OCI-LY3 (cell line): Measurements from ENCODE around the gene OR6C6.

ENCODE experiments used
- H2AFZ ChIP-seq: fragments of 200-600, 300-600 bp; shearing (Covaris generic); 2 replicates; pipeline ENCODE4 v1.6.0; 2014; ENCODE audit warnings: antibody characterized with exemption, low read depth, low read length
- H3K27ac ChIP-seq: fragments of 200-600, 300-600 bp; sonication (generic); 2 replicates; pipeline ENCODE4 v1.5.1; 2014; ENCODE audit warnings: mild to moderate bottlenecking, low read length, moderate library complexity, mixed read lengths
- H3K27me3 ChIP-seq: fragments of 200-600, 300-600 bp; sonication (generic); 2 replicates; pipeline ENCODE4 v1.6.1; 2014; ENCODE audit warnings: low read depth, low read length, mixed read lengths
- H3K36me3 ChIP-seq: fragments of 200-600, 300-600 bp; sonication (generic); replicated peaks from 2 replicates; pipeline ENCODE3; 2014; ENCODE audit warnings: low read depth, low read length, mixed read lengths
- H3K4me1 ChIP-seq: fragments of 300-600, 200-600 bp; sonication (generic); 2 replicates; pipeline ENCODE4 v1.6.1; 2014; ENCODE audit warnings: low read length, mixed read lengths
- H3K4me2 ChIP-seq: fragments of 200-600, 300-600 bp; sonication (generic); 2 replicates; pipeline ENCODE4 v1.6.1; 2014; ENCODE audit warnings: low read length, mixed read lengths
- H3K4me3 ChIP-seq: fragments of 300-600, 200-600 bp; sonication (generic); 2 replicates; pipeline ENCODE4 v1.5.1; 2014; ENCODE audit warnings: antibody characterized with exemption, mild to moderate bottlenecking, low read length, moderate library complexity
- H3K79me2 ChIP-seq: fragments of 300-600, 200-600 bp; shearing (Covaris generic); 2 replicates; pipeline ENCODE4 v1.6.1; 2014; ENCODE audit warnings: mild to moderate bottlenecking, low read length, mixed read lengths
- H3K9ac ChIP-seq: fragments of 300-600, 200-600 bp; shearing (Covaris generic); 2 replicates; pipeline ENCODE4 v1.6.0; 2014; ENCODE audit warnings: mild to moderate bottlenecking, low read length, moderate library complexity
- H3K9me3 ChIP-seq: fragments of 200-600, 300-600 bp; shearing (Covaris generic); 2 replicates; pipeline ENCODE4 v1.6.1; 2014; ENCODE audit warnings: low read length, mixed read lengths; ENCODE audit not compliant: insufficient read depth
- H4K20me1 ChIP-seq: fragments of 200-600, 300-600 bp; sonication (generic); 2 replicates; pipeline ENCODE4 v1.6.1; 2016; ENCODE audit warnings: low read length, mixed read lengths; ENCODE audit not compliant: insufficient read depth
- EZH2phosphoT487 ChIP-seq: fragments of 200-600 bp; shearing (Covaris generic); IDR thresholded peaks from 2 replicates; pipeline ENCODE4 v1.6.1; 2018; ENCODE audit warnings: antibody characterized with exemption, mixed run types, low read depth
- TF ChIP-seq, protein P1 (sequence below): fragments of 200-600, 300-600 bp; sonication (generic); IDR thresholded peaks from 2 replicates; pipeline ENCODE4 v1.5.1; 2014; ENCODE audit warnings: antibody characterized with exemption, low read length, low read depth

The OR6C6 gene

DNA sequence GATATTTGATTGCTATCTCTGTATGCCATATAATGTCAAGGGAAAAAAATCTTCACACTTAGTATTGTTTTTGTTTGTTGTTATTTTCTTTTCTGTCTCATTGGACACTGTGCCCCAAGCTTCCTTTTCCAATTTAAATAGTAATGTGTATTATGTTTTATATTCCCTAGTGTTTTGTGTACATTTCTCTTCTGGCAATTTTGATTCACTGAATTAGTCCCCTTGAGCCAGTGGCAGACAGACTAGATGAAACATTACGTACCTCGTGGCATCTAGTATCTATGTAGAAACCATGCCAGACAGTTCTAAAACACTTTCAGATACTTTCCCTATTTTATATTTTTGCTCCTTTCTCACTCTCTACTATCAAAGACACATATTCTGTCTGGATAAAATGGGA lies 17.7 kb upstream of the OR6C6 start, which contains the start of gene OR6C1:
TSS of gene OR6C1 (plus strand) at position 301 of the 400 bp plus-strand sequence. CDS start 6,257 bp downstream, outside the sequence.
- TF ChIP-seq EZH2phosphoT487: no peak
- TF ChIP-seq, protein P1, sequence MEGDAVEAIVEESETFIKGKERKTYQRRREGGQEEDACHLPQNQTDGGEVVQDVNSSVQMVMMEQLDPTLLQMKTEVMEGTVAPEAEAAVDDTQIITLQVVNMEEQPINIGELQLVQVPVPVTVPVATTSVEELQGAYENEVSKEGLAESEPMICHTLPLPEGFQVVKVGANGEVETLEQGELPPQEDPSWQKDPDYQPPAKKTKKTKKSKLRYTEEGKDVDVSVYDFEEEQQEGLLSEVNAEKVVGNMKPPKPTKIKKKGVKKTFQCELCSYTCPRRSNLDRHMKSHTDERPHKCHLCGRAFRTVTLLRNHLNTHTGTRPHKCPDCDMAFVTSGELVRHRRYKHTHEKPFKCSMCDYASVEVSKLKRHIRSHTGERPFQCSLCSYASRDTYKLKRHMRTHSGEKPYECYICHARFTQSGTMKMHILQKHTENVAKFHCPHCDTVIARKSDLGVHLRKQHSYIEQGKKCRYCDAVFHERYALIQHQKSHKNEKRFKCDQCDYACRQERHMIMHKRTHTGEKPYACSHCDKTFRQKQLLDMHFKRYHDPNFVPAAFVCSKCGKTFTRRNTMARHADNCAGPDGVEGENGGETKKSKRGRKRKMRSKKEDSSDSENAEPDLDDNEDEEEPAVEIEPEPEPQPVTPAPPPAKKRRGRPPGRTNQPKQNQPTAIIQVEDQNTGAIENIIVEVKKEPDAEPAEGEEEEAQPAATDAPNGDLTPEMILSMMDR: no peak
- H3K27ac ChIP-seq: no peak within 1 kb of the TSS

DNA sequence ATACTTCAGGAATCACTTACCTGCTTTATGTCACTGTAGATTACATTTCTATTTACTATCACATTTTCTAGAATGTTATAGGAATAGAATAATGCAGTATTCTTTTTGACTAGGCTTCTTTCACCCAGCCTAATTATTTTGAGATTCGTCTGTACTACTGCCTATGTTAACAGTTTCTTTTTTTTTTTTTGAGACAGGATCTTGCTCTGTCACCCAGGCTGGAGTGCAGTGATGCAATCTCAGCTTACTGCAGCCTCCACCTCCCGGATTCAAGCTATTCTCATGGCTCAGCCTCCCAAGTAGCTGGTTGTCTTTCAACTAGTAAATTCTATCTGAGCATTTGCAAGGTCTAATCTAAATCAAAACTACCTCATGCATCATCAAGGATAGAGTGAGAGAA lies 6.4 kb downstream of the OR6C6 start:
- TF ChIP-seq, protein P1: no peak
- TF ChIP-seq EZH2phosphoT487: no peak
- Histone ChIP-seq H3K9ac (no peak overlapping the region), H3K79me2 (no peaks in the 10 kb centered on the region), H4K20me1 (no peaks in the 10 kb centered on the region), H3K36me3 (no peaks in the 10 kb centered on the region), H3K27ac (no peak overlapping the region), H3K4me3 (no peak overlapping the region), H2AFZ (no peak overlapping the region), H3K4me2 (no peak overlapping the region), H3K27me3 (no peaks in the 10 kb centered on the region), H3K9me3 (no peaks in the 10 kb centered on the region), H3K4me1 (no peaks in the 10 kb centered on the region)

More for the DNA sequence above, 17.7 kb upstream of the OR6C6 start, which contains the start of gene OR6C1:
- Histone ChIP-seq H3K4me3 (no peak within 1 kb of the TSS), H3K79me2 (no peaks in the 10 kb centered on the region), H3K36me3 (no peaks in the 10 kb centered on the region), H3K27me3 (no peaks in the 10 kb centered on the region), H3K4me1 (no peaks in the 10 kb centered on the region), H4K20me1 (no peaks in the 10 kb centered on the region), H3K9ac (no peak within 1 kb of the TSS), H3K4me2 (no peak within 1 kb of the TSS), H3K9me3 (no peaks in the 10 kb centered on the region), H2AFZ (no peak within 1 kb of the TSS)

DNA sequence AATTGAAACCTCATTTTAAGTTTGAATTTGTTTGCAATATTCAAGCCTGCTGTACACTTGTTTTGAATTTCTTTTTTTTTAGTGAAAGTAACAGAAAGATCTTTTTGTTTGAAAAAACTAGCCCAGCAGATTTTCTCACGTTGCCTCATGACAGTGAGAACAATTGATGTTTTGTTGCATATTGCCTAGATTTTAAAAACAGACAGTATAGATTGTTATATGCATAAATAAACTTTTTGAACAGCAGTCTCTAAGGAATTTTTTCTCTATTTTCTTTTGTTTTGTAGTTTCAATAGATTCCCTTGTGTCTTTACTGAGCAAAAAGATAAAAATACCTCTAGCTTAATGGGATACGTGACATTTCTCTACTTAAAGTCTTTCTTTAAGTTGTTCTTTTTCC lies 15.4 kb downstream of the OR6C6 start:
- Histone ChIP-seq H2AFZ (no peak overlapping the region), H3K4me1 (no peaks in the 10 kb centered on the region), H4K20me1 (no peaks in the 10 kb centered on the region), H3K4me2 (no peak overlapping the region), H3K4me3 (no peak overlapping the region), H3K36me3 (no peaks in the 10 kb centered on the region), H3K27me3 (no peaks in the 10 kb centered on the region), H3K27ac (no peak overlapping the region), H3K9ac (no peak overlapping the region), H3K9me3 (no peaks in the 10 kb centered on the region), H3K79me2 (no peaks in the 10 kb centered on the region)
- no peak for TF ChIP-seq EZH2phosphoT487
- TF ChIP-seq, protein P1: no peak

DNA sequence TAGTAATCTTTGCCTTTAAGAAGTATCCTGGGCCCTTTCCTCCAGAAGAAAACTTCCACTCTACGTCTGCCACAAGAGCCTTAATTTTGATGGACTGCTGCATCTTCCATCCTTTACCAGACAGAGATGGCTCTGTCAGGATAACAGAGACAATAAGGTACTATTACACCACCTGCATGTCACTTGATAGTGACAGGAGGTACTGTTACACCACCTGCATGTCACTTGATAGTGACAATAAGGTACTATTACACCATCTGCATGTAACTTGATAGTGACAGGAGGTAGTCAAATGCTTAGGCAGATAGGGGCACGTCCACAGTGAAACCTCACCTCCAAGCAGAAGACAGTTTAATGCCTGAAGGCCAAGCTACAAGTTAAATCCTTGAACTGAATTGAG lies 38.1 kb downstream of the OR6C6 start:
- Histone ChIP-seq H3K9me3 (no peaks in the 10 kb centered on the region), H3K79me2 (no peaks in the 10 kb centered on the region), H2AFZ (no peak overlapping the region), H3K27me3 (no peaks in the 10 kb centered on the region), H3K4me1 (no peaks in the 10 kb centered on the region), H3K36me3 (no peaks in the 10 kb centered on the region), H3K4me2 (no peak overlapping the region), H3K27ac (no peak overlapping the region), H4K20me1 (no peaks in the 10 kb centered on the region), H3K9ac (no peak overlapping the region), H3K4me3 (no peak overlapping the region)
- TF ChIP-seq, protein P1: no peak
- TF ChIP-seq EZH2phosphoT487: no peak
